Progenitor cell of endocrine pancreas (in vitro differentiated cells): ENCODE measurements around the gene LHX2. TPM values are rescaled to one million over a fixed set of nuclear protein-coding genes. Genes with fewer than 3 reads are reported as not detected.

Experiments
- DNase-seq: peaks from one replicate; pipeline ENCODE4 v3.0.0; 2021; ENCODE audit warnings: low spot score; ENCODE audit not compliant: unreplicated experiment
- H3K27ac Mint-ChIP-seq: 2 replicates; pipeline ENCODE4 v1.8.0; 2021; ENCODE audit warnings: mild to moderate bottlenecking, moderate library complexity, mixed read lengths
- H3K27me3 Mint-ChIP-seq: 2 replicates; pipeline ENCODE4 v1.8.0; 2021; ENCODE audit warnings: mixed read lengths
- H3K36me3 Mint-ChIP-seq: 2 replicates; pipeline ENCODE4 v1.8.0; 2022; ENCODE audit warnings: mixed read lengths; ENCODE audit not compliant: insufficient read depth
- H3K4me1 Mint-ChIP-seq: 2 replicates; pipeline ENCODE4 v1.8.0; 2021; ENCODE audit warnings: low read depth, mixed read lengths
- H3K4me3 Mint-ChIP-seq: 2 replicates; pipeline ENCODE4 v1.8.0; 2021; ENCODE audit warnings: low read depth, mild to moderate bottlenecking, moderate library complexity, mixed read lengths
- H3K9me3 Mint-ChIP-seq: 2 replicates; pipeline ENCODE4 v1.8.0; 2021; ENCODE audit warnings: low read depth, mixed read lengths
- CTCF ChIP-seq: fragments of 200-600 bp; sonication (generic); IDR thresholded peaks from one replicate; pipeline ENCODE4 v1.5.0; 2021; ENCODE audit warnings: antibody characterized with exemption, mild to moderate bottlenecking; ENCODE audit not compliant: unreplicated experiment
- long read RNA-seq: library from polyadenylated mRNA; unstranded; transcript quantifications from one replicate; pipeline ENCODE4 v2.0.0, GENCODE V29; 2020
- total RNA-seq: library from RNA; stranded (reverse); gene quantifications from 2 replicates; pipeline ENCODE4 v1.2.1, GENCODE V29; 2021

The LHX2 gene
- 0.24 TPM in 1 of 2 replicates, not detected in the other for total RNA-seq
- long read RNA-seq, result 0 reads

DNA sequence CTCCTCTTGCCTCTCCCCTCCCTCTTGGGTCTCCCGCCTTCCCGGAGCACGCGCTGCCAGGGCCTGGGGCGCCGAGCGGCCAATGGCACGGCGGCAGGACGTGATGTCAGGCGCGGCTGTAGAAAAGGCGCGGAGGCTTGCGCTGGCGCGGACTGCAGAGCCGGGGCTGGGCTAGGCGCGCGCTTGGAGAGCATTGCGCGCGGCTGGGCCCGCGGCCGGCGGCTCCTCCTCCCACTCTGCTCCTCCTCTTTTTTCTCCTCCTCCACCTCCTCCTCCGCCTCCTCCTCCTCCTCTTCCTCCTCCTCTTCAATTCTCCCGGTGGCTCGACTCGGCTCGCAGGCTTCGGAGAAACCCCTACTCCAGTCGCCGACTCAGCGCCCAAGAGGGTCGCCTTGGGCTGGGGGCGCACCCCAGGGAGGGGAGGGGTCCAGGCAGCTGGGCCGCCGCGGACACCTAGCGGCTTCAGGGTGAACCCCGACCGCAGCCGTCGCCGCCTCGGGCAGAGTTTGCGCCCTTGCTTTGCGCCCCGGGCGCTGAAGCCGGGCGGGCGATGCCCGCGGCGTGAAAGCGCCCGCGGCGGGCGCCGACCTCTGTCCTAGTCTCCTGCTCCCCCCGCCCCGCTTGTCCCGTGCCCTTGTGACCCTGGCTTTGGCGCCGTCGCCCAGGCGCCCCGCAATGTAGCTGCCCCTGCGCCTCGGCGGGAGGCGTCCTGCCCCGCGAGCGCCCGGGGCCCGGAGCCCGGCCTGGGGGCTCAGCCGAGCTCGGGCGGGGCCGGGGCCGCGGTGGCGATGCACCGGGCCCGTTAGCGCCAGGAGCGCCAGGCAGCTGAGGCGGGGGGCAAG lies at the start of gene LHX2:
Gene LHX2, plus strand, starts transcription at position 309 of the 842 bp plus-strand sequence. CDS start 581 bp downstream, outside the sequence.
- TF ChIP-seq CTCF, result no peak
- Mint-ChIP-seq H3K27me3 (peaks cover 79% of the 10 kb centered on the region), H3K27ac (no peak within 1 kb of the TSS), H3K4me1 (peaks cover 8% of the 10 kb centered on the region), H3K36me3 (no peaks in the 10 kb centered on the region), H3K9me3 (no peaks in the 10 kb centered on the region), H3K4me3 (peak within 1 kb of the TSS; percentile 37)
- DNase-seq, result no peak

- Mint-ChIP-seq H3K36me3 (no peaks in the 10 kb centered on the region), H3K27me3 (peaks cover 58% of the 10 kb centered on the region), H3K4me3 (no peak overlapping the region), H3K4me1 (no peaks in the 10 kb centered on the region), H3K27ac (no peak overlapping the region), H3K9me3 (no peaks in the 10 kb centered on the region)
- TF ChIP-seq CTCF, result no peak
- DNase-seq, result no peak
Observed at GRCh38 chr9:123964761-123965160, 46.8 kb upstream of the LHX2 start.

- Mint-ChIP-seq H3K27ac (no peak overlapping the region), H3K9me3 (no peaks in the 10 kb centered on the region), H3K4me3 (no peak overlapping the region), H3K27me3 (peaks cover 50% of the 10 kb centered on the region), H3K4me1 (no peaks in the 10 kb centered on the region), H3K36me3 (no peaks in the 10 kb centered on the region)
- no peak for TF ChIP-seq CTCF
- no peak for DNase-seq
Observed at GRCh38 chr9:123965801-123966686, 45.5 kb upstream of the LHX2 start.

DNA sequence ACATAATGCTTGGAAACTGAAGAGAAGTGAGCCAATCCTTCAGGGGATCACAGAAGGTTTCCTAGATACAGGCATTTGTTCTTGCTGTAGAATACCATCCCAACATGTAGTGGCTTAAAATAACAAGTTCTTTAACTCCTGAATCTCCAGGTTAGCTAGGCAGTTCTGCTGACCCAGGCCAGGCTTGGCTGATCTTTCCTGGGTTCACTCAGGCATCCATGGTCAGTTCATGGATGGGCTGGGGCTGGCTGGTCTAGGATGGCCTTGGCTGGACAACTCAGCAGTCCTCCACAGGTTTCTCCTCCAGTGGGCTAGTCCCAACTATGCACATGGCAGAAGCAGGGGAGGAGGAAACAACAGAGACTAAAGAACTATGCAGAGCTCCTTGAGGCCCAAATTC lies 44.2 kb upstream of the LHX2 start:
- Mint-ChIP-seq H3K27me3 (peaks cover 38% of the 10 kb centered on the region), H3K4me1 (no peaks in the 10 kb centered on the region), H3K36me3 (no peaks in the 10 kb centered on the region), H3K27ac (no peak overlapping the region), H3K9me3 (no peaks in the 10 kb centered on the region), H3K4me3 (no peak overlapping the region)
- no peak for TF ChIP-seq CTCF
- no peak for DNase-seq

DNA sequence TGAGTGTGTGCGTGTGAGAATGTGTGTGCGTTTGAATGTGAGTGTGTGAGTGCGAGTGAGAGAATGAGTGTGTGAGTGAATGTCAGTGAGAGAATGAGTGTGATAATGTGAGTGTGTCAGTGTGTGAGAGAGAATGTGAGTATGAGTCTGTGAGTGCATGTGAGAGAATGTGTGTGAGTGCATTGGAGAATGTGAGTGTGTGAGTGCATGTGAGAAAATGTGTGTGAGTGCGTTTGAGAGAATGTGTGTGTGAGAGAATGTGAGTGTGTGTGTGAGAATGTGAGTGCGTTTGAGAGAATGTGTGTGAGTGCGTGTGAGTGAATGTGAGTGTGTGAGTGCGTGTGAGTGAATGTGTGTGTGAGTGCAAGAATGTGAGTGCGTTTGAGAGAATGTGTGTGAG lies 39.0 kb upstream of the LHX2 start:
- Mint-ChIP-seq H3K27me3 (peaks cover 17% of the 10 kb centered on the region), H3K9me3 (no peaks in the 10 kb centered on the region), H3K4me3 (no peak overlapping the region), H3K27ac (no peak overlapping the region), H3K36me3 (no peaks in the 10 kb centered on the region), H3K4me1 (no peaks in the 10 kb centered on the region)
- no peak for DNase-seq
- TF ChIP-seq CTCF, result no peak
